ENCODE data around the gene GXYLT2. TPM values are rescaled to one million over a fixed set of nuclear protein-coding genes. Genes with fewer than 3 reads are reported as not detected.

GXYLT2 gene
- total and polyA plus RNA-seq, 2 of the 13 experiments (the other 11 are each of a cell fraction or from before 2014, with no cell fraction given), result 4.3 to 6.9 TPM

DNA sequence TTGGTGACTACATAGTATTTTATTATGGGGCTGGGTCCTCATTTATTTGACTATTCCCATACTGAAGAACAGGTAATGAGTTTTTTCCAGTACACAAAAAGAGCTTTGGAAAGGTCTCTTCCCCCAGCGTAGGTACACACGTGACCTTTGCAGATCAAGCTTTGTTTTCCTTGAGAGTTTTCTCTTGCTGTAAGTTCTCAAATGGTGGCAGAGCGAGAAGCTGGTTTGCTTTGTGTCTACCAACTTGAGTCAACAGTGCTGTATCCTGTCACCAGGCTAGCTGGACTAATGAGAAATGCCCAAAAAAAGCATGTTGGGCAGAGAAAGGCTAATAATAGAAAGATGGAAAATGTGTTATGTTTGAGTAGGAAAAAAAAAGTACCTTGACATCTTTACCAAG lies 21.7 kb downstream of the GXYLT2 start:
- Histone ChIP-seq H3K9me3 (ENCODE audit: low read length) (no peaks in the 10 kb centered on the region), H3K27me3 (ENCODE audit: control insufficient read depth in 1 of 2, insufficient read depth in 2 of 2, low read length in 2 of 2) (no peaks in the 10 kb centered on the region), H4K20me1 (ENCODE audit: insufficient read depth, low read length) (no peaks in the 10 kb centered on the region), H2AFZ (ENCODE audit: low read length) (no peak overlapping the region), H3K4me2 (ENCODE audit: low read depth, low read length) (no peak overlapping the region), H3K79me2 (ENCODE audit: insufficient read depth, low read length) (no peaks in the 10 kb centered on the region), H3K9ac (ENCODE audit: insufficient read depth, low read depth, low read length) (no peak overlapping the region), H3K4me3 (replicated peaks in 1 of 3; ENCODE audit: insufficient read depth in 1 of 3, low read depth in 2 of 3, low read length in 3 of 3) (no peak overlapping the region), H3K36me3 (replicated peaks in 1 of 2; ENCODE audit: control insufficient read depth in 1 of 2, insufficient read depth in 2 of 2, low read length in 2 of 2) (peaks cover 0 to 3% of the 10 kb centered on the region in 2 experiments; a peak in 3 of 5 replicates), H3K27ac (ENCODE audit: extremely low read length, insufficient read depth, low read length) (no peak overlapping the region), H3K4me1 (ENCODE audit: insufficient read depth, low read length) (no peaks in the 10 kb centered on the region)
- no peak for TF ChIP-seq HOXA9 (CRISPR knock-in tag; IDR thresholded peaks at IDR 0.05; ENCODE audit: borderline replicate concordance)
- no peak for TF ChIP-seq ZNF607 (CRISPR knock-in tag; IDR thresholded peaks at IDR 0.05; ENCODE audit: borderline replicate concordance)
- TF ChIP-seq MAZ (IDR thresholded peaks at IDR 0.05; ENCODE audit: borderline replicate concordance, low read depth, low read length), result no peak
- no peak for TF ChIP-seq MAZ (CRISPR knock-in tag; IDR thresholded peaks at IDR 0.05; ENCODE audit: low read depth)
- no peak for TF ChIP-seq ARNTL (CRISPR knock-in tag; IDR thresholded peaks at IDR 0.05)
- no peak for TF ChIP-seq ZNF615 (CRISPR knock-in tag; IDR thresholded peaks at IDR 0.05; ENCODE audit: borderline replicate concordance)
- TF ChIP-seq NCOA1 (CRISPR knock-in tag; IDR thresholded peaks at IDR 0.05), result no peak
- TF ChIP-seq, protein P1, sequence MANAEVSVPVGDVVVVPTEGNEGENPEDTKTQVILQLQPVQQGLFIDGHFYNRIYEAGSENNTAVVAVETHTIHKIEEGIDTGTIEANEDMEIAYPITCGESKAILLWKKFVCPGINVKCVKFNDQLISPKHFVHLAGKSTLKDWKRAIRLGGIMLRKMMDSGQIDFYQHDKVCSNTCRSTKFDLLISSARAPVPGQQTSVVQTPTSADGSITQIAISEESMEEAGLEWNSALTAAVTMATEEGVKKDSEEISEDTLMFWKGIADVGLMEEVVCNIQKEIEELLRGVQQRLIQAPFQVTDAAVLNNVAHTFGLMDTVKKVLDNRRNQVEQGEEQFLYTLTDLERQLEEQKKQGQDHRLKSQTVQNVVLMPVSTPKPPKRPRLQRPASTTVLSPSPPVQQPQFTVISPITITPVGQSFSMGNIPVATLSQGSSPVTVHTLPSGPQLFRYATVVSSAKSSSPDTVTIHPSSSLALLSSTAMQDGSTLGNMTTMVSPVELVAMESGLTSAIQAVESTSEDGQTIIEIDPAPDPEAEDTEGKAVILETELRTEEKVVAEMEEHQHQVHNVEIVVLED (CRISPR knock-in tag; IDR thresholded peaks at IDR 0.05; ENCODE audit: borderline replicate concordance), result no peak
- no peak for TF ChIP-seq ZNF879 (CRISPR knock-in tag; IDR thresholded peaks at IDR 0.05)
- POLR2A ChIA-PET, result no interaction called here
- in situ Hi-C loops (cut with HindIII; ENCODE audit: extremely low pct_ligation_motif_present, low pct_unique_long_range_greater_than_20kb), result no loop called here
- ATAC-seq, result no peak
- no TSS peak for BruUV-seq (replicated peaks)
- CTCF ChIA-PET (ENCODE audit: low intra/inter-chr PET ratio, low total read pairs), result no interaction called here
- FAIRE-seq, result no peak
- intact Hi-C loops (cut with micrococcal nuclease; ENCODE audit: unreplicated experiment), result no loop called here
- WGBS (ENCODE audit: low lambda C conversion rate), result 94% methylated on average over 3 of the region's 3 CpGs
- DNase-seq (ENCODE audit: low spot score), result no peak

Measured in HepG2 (cell line).